Astrocyte of the spinal cord (primary cell): Measurements from ENCODE around the gene DAB1.

Experiments used
- DNase-seq: peaks from one replicate; pipeline ENCODE4 v3.0.0; 2011; ENCODE audit warnings: low read depth, low spot score
- H3K4me3 ChIP-seq: 2 replicates; pipeline ENCODE4 v1.5.1; 2011; ENCODE audit warnings: low read depth, mild to moderate bottlenecking, low read length, moderate library complexity
- in situ Hi-C: cut with HindIII; loops from 2 replicates; pipeline ENCODE4 v1.10.0; 2017; ENCODE audit warnings: low sequenced_read_pairs
- TF ChIP-seq, protein P1 (sequence below): IDR thresholded peaks from 2 replicates; pipeline ENCODE4 v1.5.1; 2012; ENCODE audit warnings: low read depth, mild to moderate bottlenecking, low read length, inconsistent platforms

DAB1 gene

DNA sequence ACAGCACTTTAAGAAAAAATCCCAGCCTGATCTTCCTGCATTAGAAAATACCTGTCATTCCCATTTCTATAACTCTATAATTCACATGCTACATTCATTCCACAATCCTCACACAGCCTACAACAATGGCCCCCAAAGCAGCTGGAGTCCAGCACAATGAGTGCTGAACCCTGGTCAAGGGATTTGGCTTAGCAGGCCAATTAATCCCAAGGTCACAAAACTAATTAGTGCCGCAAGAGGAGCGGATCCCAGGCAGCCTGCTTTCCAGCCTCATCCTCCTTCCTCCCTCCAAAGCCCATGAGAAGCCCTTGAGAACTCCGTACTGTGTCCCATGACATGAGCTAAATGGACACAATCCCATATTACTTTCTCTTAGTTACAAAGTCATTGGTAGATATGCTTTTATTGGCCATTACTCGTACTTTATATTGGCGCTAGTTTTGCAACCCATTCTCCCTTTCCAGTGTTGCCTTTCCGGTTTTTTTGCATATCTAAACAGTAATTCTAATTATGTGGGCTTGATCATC is 94.8 kb downstream of the DAB1 start:
- in situ Hi-C loops: no loop called here

DNA sequence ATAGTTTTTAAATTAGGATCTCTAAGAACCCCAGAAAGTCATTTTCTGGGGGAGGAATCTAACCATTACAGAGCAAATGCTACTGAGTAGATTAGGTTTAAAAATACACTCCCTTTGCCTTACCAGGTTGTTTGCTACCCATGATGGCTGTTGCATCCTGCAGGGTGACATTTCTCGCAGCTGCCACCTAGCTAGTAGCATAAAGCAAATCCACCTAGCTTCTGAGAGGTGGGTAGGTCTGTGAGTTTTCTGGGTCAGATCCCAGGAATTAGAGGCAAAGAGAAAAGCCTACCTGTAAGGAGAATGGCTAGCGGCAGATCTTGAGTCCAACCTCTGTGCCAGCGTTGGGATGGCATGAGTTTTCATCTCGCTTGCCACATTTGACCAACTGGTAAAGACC is 95.9 kb downstream of the DAB1 start:
- no peak overlapping the region for H3K4me3 ChIP-seq
- TF ChIP-seq, protein P1, sequence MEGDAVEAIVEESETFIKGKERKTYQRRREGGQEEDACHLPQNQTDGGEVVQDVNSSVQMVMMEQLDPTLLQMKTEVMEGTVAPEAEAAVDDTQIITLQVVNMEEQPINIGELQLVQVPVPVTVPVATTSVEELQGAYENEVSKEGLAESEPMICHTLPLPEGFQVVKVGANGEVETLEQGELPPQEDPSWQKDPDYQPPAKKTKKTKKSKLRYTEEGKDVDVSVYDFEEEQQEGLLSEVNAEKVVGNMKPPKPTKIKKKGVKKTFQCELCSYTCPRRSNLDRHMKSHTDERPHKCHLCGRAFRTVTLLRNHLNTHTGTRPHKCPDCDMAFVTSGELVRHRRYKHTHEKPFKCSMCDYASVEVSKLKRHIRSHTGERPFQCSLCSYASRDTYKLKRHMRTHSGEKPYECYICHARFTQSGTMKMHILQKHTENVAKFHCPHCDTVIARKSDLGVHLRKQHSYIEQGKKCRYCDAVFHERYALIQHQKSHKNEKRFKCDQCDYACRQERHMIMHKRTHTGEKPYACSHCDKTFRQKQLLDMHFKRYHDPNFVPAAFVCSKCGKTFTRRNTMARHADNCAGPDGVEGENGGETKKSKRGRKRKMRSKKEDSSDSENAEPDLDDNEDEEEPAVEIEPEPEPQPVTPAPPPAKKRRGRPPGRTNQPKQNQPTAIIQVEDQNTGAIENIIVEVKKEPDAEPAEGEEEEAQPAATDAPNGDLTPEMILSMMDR: no peak
- in situ Hi-C loops: no loop called here
- no peak for DNase-seq

More for the DNA sequence above, 94.8 kb downstream of the DAB1 start:
- no peak for DNase-seq
- TF ChIP-seq, protein P1: no peak
- H3K4me3 ChIP-seq: no peak overlapping the region

DNA sequence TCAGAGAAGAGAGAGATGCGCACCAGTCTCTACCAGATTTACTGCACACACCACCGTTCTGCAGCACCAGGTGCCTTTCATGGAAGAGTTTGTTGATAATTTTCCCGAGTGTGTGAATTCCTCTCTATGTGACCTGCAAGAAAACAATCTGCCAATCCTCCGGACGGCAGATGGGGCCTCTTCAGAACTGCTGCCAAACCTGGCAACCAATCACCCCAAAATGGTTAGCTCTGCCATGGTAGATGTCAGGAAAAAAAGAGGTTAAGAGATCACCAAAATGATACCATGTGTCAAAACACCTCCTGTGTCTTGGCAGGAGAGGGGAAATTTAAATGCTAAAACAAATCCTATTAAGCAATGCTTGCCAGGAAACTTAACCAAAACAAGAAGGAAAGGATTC is 96.5 kb downstream of the DAB1 start:
- DNase-seq: no peak
- H3K4me3 ChIP-seq: no peak overlapping the region
- in situ Hi-C loops: no loop called here
- TF ChIP-seq, protein P1: no peak

DNA sequence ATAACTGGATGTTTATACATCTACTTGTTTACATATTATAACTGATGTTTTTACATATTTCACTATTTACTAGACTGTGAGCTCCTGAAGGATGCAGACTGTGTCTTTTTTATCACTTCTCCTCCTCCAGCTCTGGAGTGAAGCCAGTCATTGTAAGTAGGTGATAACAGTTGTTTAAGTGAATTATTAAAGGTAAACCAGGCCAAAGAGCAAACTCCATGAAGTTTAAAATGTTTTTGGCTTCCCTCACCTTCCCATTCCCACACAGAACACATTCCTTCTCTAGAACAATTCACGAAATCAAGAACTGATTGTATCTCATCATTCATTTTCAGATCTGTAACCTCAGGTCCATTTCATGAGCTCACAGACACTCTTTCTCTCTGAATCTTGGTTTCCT is 98.3 kb downstream of the DAB1 start:
- no peak overlapping the region for H3K4me3 ChIP-seq
- TF ChIP-seq, protein P1: no peak
- in situ Hi-C loops: no loop called here
- DNase-seq: no peak

DNA sequence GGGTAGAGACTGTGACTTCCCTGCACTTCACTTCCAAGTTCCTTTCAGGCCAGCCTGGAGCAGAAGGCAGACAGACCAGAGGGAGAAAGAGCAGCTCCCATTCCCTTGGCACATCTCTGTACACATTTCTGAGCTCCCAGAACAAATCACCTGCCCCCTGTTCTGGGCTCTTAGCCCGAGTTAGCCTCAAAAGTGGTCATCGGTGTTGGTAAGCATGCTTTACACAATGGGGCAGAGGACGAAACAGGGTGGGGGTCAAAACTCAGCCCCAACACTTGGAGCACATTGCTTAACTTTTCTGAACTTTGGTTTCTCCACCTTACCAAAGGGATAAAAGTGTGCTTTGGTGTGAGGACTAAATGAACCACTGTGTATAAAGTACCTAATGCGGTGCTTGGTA is 98.7 kb downstream of the DAB1 start:
- H3K4me3 ChIP-seq: no peak overlapping the region
- in situ Hi-C loops: no loop called here
- TF ChIP-seq, protein P1: no peak
- DNase-seq: no peak

DNA sequence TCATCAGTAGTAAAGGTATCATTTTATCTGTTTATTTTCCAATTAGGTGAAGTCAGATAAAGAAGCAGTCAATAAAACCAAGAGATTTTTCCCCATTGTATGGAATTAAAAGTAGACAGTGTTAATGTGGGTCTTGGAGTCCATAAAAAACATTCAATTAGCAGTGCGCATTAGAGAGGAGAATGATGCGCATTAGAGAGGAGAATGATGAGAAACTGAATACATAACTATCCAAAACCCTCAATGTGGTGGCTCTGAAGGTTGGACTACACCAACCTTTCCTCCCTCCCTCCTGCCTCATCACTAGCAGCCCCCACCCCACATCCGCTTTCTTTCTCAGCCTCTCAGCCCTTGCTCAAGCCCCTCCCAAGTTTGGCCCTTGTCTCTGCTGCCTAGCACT is 99.5 kb downstream of the DAB1 start:
- no peak overlapping the region for H3K4me3 ChIP-seq
- in situ Hi-C loops: no loop called here
- no peak for DNase-seq
- TF ChIP-seq, protein P1: no peak

DNA sequence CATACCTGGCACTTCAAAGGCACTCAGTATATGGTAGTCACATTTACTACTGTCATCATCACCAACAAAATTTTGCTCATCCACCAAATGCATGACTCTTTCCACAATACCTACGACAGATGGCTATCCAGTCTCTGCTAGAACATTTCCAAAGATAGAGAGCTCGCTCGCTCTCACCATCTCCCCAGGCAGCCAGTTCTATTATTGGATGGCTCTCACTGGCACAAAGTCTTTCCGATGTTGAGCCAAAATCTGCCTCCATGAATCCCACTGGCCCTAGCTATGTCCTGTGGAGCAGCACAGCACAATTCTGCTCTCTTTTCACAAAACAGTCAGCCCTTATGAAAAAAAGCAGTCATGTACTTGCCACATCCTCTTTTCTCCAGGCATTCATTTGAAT is 102.1 kb downstream of the DAB1 start:
- TF ChIP-seq, protein P1: no peak
- no peak overlapping the region for H3K4me3 ChIP-seq
- in situ Hi-C loops: no loop called here
- no peak for DNase-seq
